ENCODE data around the gene ZNF853. TPM values are rescaled to one million over a fixed set of nuclear protein-coding genes. Genes with fewer than 3 reads are reported as not detected.

Gene ZNF853
- polyA plus RNA-seq, 3 donors, result 0.15 TPM; not detected in 2

DNA sequence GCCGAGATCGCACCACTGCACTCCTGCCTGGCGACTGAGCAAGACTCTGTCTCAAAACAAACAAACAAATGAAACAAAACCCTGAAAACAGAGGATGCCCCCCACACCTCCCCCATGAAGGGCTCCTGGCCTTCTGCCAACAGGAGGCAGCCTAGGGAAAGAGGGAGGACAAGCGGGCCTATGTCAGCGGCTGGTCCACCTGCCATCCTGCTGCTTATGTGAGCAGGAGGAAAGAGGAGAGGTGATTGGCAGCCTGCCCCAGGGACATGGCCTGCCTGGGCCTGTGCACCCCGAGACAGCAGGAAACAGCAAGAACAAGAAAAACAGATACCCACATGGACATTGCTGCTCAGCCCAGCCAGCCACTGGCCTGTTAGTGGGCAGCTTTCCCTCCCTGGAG lies 12.6 kb downstream of the ZNF853 start:
- no peaks in the 10 kb centered on the region for H3K27me3 ChIP-seq (ENCODE audit: control insufficient read depth in 2 of 2, insufficient read depth in 2 of 2, low read length in 2 of 2)
- H3K27ac ChIP-seq (ENCODE audit: low read depth in 1 of 2, low read length in 2 of 2), result no peak overlapping the region
- Mint-ChIP-seq H3K4me1 (peaks cover 9% of the 10 kb centered on the region), H3K36me3 (no peaks in the 10 kb centered on the region), H3K27ac (no peak overlapping the region), H3K4me3 (no peak overlapping the region), H3K27me3 (ENCODE audit: low read depth in 3 of 3) (peaks cover 10 to 18% (median 11%) of the 10 kb centered on the region in 3 donors), H3K9me3 (peaks cover under 1 to 9% (median 2%) of the 10 kb centered on the region in 7 donors)
- H3K4me3 ChIP-seq (replicated peaks in 1 of 3; ENCODE audit: low read depth in 2 of 3, low read length in 3 of 3), result no peak overlapping the region
- H4K20me1 ChIP-seq (ENCODE audit: insufficient read depth, low read length), result no peaks in the 10 kb centered on the region
- intact Hi-C loops (cut with micrococcal nuclease), result no loop called here
- H3K4me2 ChIP-seq (replicated peaks; ENCODE audit: extremely low read depth, low read length, poor library complexity, severe bottlenecking), result no peak overlapping the region
- peaks cover 0 to 1% of the 10 kb centered on the region in 2 donors for H3K9me3 ChIP-seq (replicated peaks in 1 of 2; ENCODE audit: control insufficient read depth in 1 of 2, insufficient read depth in 1 of 2, low read length in 2 of 2)
- TF ChIP-seq, protein P1, sequence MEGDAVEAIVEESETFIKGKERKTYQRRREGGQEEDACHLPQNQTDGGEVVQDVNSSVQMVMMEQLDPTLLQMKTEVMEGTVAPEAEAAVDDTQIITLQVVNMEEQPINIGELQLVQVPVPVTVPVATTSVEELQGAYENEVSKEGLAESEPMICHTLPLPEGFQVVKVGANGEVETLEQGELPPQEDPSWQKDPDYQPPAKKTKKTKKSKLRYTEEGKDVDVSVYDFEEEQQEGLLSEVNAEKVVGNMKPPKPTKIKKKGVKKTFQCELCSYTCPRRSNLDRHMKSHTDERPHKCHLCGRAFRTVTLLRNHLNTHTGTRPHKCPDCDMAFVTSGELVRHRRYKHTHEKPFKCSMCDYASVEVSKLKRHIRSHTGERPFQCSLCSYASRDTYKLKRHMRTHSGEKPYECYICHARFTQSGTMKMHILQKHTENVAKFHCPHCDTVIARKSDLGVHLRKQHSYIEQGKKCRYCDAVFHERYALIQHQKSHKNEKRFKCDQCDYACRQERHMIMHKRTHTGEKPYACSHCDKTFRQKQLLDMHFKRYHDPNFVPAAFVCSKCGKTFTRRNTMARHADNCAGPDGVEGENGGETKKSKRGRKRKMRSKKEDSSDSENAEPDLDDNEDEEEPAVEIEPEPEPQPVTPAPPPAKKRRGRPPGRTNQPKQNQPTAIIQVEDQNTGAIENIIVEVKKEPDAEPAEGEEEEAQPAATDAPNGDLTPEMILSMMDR (IDR thresholded peaks at IDR 0.05), result no peak
- no peak overlapping the region for H3K9ac ChIP-seq (ENCODE audit: insufficient read depth, low read length, poor library complexity, severe bottlenecking)
- DNase-seq, result no peak
- H3K79me2 ChIP-seq (ENCODE audit: insufficient read depth, low read length), result no peaks in the 10 kb centered on the region
- no peaks in the 10 kb centered on the region for H3K36me3 ChIP-seq (replicated peaks in 1 of 2; ENCODE audit: control insufficient read depth in 1 of 2, insufficient read depth in 2 of 2, low read length in 2 of 2)
- 86% methylated on average over 1 of the region's 6 CpGs for WGBS (ENCODE audit: insufficient coverage)
- no peaks in the 10 kb centered on the region for H3K4me1 ChIP-seq (ENCODE audit: control insufficient read depth in 1 of 2, insufficient read depth in 2 of 2, low read length in 2 of 2)
- H2AFZ ChIP-seq (ENCODE audit: insufficient read depth, low read depth, low read length, poor library complexity, severe bottlenecking), result no peak overlapping the region

DNA sequence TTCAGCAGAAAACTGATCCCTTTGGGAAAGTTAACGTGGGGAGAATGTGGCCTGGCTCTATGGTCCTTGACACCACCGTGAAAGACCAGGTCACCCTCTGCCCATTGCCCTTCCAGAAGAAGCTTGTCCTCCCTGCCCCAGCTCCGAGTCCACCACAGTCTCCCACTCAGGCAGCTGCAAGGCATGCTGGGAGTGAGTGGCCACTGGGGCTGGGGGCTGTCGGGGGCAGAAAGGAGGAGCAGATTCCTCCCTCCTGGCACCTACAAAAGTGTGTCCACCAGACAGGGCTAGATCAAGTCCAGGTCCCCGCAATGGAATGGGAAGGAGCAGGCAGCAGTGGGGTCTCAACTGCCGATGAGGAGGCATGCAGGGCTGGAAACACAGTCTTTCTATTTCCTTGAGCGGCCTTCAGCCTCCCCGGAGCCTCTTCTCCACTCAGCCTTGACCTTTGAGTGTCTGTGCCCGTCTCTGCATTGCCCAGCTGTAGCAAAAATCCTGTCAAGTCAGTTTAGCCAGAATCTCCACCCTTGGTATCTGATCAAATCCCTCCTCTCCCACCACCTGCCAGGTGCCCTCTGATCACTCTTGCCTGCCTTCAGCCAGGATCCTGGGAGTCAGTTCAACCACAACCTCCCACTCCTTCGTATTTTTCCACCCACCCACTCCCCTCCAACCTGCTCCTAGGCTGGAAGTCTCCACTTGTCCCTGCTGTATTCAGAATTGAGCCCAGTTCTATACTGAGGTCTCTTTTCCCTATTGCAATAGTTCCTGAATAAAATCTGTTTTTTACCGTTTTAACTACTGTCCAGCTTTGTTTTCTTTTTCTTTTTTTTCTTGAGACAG lies 14.8 kb downstream of the ZNF853 start:
- intact Hi-C loops (cut with micrococcal nuclease), result loop anchor here (5.0 kb wide), 1 partner anchor 43 kb away; no protein-coding TSS in a partner anchor
- DNase-seq, result no peak
- Mint-ChIP-seq H3K27me3 (ENCODE audit: low read depth in 3 of 3) (peaks cover 11 to 15% (median 15%) of the 10 kb centered on the region in 3 donors), H3K4me3 (no peak overlapping the region), H3K9me3 (peaks cover 5 to 18% (median 15%) of the 10 kb centered on the region in 7 donors), H3K36me3 (no peaks in the 10 kb centered on the region), H3K4me1 (peaks cover 13% of the 10 kb centered on the region), H3K27ac (no peak overlapping the region)
- Histone ChIP-seq H3K4me1 (ENCODE audit: control insufficient read depth in 1 of 2, insufficient read depth in 2 of 2, low read length in 2 of 2) (peaks cover 13 to 20% of the 10 kb centered on the region in 2 donors), H3K4me2 (replicated peaks; ENCODE audit: extremely low read depth, low read length, poor library complexity, severe bottlenecking) (no peak overlapping the region), H3K9me3 (replicated peaks in 1 of 2; ENCODE audit: control insufficient read depth in 1 of 2, insufficient read depth in 1 of 2, low read length in 2 of 2) (peaks cover 0 to 14% of the 10 kb centered on the region in 2 donors), H3K27ac (ENCODE audit: low read depth in 1 of 2, low read length in 2 of 2) (no peak overlapping the region), H3K79me2 (ENCODE audit: insufficient read depth, low read length) (no peaks in the 10 kb centered on the region), H3K4me3 (replicated peaks in 1 of 3; ENCODE audit: low read depth in 2 of 3, low read length in 3 of 3) (no peak overlapping the region), H2AFZ (ENCODE audit: insufficient read depth, low read depth, low read length, poor library complexity, severe bottlenecking) (no peak overlapping the region), H3K9ac (ENCODE audit: insufficient read depth, low read length, poor library complexity, severe bottlenecking) (no peak overlapping the region), H3K27me3 (ENCODE audit: control insufficient read depth in 2 of 2, insufficient read depth in 2 of 2, low read length in 2 of 2) (no peaks in the 10 kb centered on the region), H4K20me1 (ENCODE audit: insufficient read depth, low read length) (no peaks in the 10 kb centered on the region), H3K36me3 (replicated peaks in 1 of 2; ENCODE audit: control insufficient read depth in 1 of 2, insufficient read depth in 2 of 2, low read length in 2 of 2) (no peaks in the 10 kb centered on the region)
- TF ChIP-seq, protein P1 (IDR thresholded peaks at IDR 0.05), result no peak
- 93% methylated on average over 8 of the region's 11 CpGs for WGBS (ENCODE audit: insufficient coverage)
